Activated naive CD8-positive, alpha-beta T cell treated with anti-CD3 and anti-CD28 coated beads, Interleukin-2, amount 50 U/mL, for 16 hours (primary cell): ENCODE results near the gene PRSS36.
"Not testable (repeated sequence)": the region's sequence is repeated elsewhere in the genome, so short reads cannot be mapped to it uniquely, and the experiment has no call there.

Experiments
- DNase-seq: peaks from one replicate; pipeline ENCODE4 v3.0.0-alpha.2; 2020; ENCODE audit warnings: low read depth, low spot score

Gene PRSS36

DNA sequence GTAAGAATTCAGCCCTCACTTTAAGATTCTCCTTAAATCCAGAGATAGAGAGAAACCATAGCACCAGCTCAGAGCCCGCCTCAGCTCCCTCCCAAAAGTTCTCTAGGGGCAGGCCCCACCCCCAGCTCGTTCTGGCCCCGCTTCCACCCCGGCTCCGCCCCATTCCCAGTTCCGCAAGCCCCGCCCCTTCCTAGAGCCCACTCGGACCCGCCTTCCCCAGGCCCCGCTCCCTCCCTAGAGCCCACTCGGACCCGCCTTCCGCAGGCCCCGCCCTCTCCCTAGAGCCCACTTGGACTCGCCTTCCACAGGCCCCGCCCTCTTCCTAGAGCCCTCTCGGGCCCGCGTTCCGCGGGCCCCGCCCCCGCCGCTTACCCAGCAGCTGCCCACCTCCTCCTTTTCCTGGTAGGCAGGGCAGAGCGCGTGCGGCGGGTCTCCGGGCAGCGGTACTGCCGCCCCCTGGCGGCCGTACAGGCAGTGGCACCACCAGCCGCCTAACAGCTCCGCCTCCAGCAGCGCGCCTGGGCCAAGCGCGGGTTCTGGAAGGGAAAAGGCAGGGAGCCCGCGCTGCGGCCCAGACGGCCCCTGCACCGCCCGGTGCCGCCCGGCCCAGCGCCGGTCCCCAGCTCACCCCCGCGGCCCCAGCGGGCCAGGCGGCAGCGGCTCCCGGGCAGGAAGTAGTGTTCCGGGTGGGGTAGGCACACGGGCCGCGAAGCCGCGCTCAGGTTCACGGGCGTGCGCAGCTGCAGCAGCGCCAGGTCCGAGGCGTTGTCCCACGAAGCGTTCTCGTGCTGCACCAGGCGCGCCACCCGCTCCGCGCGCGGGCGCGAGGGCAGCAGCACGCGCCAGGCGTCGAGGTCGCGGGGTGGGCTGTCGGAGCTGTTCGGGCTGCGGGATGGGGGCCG is 7.5 kb downstream of the PRSS36 start:
- DNase-seq: peak; percentile 98

DNA sequence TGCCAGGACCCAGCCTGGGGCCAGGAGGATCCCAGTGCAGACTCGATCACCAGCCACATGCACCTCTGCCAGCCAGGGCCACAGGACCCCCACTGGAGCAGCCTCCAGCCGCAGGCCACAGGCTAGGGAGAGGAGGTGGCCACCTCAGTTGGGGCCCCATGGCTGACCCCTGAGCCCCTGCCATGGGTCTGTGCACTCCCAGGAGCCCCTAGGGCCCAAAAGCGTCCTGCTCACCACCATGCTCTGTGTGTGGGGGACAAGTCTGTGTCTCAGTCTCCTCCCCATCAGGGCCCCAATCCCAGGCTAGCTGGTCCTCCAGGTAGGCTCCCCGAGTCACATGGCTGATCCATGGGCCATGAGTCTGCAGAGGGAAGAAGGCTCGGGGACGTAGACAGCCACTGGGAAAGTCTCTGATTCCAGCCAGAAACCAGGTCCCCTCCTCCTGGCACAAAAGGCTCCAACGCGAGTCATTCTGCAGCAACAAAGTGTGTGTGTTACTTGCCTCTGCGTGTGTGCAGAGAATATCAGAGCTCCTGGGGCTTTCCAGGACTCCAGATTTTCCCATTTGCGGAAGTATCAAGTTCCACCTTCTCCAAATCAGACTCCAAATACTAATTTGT is 8.3 kb downstream of the PRSS36 start:
- no peak for DNase-seq

- not testable (repeated sequence) for DNase-seq
Observed at GRCh38 chr16:31141071-31141469, 8.8 kb downstream of the PRSS36 start.

GRCh38 chr16:31138621-31139578 is 11.0 kb downstream of the PRSS36 start:
- no peak for DNase-seq

DNA sequence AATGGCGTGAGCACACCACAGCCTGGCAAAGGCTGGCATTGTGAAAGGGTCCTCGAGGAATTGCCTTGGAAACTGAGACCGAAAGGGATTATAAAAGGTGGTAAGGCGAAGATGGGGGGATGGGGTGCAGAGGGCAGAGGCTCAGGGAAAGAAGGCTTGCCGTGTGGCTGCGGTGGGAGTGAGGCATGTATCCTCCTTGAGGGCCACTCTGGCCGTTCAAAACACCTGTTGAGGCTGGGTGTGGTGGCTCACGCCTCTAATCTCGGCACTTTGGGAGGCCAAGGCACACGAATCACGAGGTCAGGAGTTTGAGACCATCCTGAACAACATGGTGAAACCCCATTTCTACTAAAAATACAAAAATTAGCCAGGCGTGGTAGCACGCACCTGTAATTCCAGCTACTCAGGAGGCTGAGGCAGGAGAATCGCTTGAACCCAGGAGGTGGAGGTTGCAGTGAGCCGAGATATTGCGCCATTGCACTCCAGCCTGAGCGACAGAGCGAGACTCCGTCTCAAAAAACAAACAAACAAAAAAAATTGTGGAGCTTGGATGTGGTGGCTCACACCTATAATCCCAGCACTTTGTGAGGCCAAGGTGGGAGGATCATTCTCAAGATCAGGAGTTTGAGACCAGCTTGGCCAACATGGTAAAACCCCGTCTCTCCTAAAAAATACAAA is 12.9 kb downstream of the PRSS36 start:
- not testable (repeated sequence) for DNase-seq

DNA sequence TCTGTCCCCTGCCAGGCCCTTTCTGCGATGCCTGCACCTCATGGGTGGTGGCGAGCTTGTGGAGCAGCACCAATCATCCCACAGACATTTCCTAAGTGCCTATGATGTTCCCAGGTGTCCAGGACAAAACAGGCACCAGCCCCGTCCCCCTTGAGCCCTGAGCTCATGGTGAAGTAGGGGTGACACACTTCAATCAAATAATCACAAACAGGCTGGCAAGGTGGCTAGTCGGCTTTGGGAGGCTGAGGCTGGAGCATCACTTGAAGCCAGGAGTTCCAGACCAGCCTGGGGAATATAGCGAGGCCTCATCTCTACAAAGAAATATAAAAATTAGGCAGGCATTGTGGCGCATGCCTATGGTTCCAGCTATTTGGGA is 13.6 kb downstream of the PRSS36 start:
- DNase-seq: no peak

GRCh38 chr16:31135535-31136286 is 14.2 kb downstream of the PRSS36 start, which contains the start of gene PRSS8:
Gene PRSS8, minus strand, starts transcription at chr16:31135727. Its CDS starts 229 bp downstream, at chr16:31135498.
- no peak for DNase-seq

DNA sequence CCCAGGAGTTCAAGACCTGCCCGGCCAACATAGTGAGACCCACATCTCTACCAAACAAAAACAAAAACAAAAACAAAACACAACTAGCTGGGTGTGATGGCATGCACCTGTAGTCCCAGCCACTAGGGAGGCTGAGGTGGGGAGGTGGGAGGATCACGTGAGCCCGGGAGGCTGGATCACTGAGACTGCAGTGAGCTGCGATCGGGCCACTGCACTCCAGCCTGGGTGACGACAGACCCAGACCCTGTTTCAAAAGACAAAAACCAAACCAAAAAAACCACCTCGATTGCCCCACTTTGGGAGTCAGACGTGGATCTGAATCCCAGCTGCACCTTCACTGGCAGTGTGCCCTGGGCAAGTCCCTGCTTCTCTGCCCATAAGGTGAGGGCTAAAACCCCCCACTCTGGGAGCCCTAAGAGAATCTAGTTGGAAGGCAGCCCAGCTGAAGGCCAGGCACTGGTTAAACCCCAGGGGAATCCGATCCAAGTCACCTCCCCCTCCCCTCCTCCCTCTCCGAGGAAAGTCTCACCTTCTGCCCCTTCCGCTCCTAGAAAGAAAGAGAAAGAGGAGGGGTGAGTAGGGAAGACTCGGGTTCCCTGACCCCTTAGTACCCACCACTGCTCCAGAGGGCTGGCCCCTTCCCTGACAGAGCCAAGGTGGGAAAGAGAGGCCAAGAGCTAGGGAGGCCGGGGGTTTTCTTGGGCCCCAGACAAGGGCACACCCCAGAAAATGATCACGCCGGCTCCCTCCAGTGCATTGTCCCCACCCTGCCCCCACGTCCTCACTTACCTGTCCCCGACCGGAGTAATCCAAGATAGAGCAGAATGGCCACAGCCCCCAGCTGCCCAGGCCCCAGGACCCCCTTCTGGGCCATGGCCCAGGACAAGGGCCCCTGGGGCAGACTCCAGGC is 15.0 kb downstream of the PRSS36 start:
- no peak for DNase-seq

DNA sequence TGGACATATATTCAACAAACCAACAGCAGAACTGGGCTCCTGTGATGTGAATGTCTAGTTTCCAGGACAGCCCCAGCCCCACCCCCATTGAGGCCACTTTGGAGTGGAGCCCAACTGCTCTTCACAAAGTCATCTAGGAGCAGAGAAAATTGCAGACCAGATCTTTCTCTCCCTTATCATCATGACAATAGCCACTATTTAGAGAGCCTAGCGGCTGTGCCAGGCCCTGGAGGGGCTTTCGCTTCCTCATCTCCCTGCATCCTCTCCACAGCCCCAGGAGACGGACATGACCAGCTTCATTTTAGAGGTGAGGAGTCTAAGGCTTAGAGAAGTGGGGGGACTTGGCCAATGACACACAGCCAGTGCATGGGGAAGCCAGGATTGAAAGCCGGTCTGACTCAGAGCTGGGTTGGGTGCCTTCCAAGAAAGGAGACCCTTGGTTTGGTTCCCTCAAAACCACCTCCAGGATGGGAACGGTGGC is 15.7 kb downstream of the PRSS36 start:
- no peak for DNase-seq

- no peak for DNase-seq
Observed at GRCh38 chr16:31133046-31133501, 16.8 kb downstream of the PRSS36 start.

DNA sequence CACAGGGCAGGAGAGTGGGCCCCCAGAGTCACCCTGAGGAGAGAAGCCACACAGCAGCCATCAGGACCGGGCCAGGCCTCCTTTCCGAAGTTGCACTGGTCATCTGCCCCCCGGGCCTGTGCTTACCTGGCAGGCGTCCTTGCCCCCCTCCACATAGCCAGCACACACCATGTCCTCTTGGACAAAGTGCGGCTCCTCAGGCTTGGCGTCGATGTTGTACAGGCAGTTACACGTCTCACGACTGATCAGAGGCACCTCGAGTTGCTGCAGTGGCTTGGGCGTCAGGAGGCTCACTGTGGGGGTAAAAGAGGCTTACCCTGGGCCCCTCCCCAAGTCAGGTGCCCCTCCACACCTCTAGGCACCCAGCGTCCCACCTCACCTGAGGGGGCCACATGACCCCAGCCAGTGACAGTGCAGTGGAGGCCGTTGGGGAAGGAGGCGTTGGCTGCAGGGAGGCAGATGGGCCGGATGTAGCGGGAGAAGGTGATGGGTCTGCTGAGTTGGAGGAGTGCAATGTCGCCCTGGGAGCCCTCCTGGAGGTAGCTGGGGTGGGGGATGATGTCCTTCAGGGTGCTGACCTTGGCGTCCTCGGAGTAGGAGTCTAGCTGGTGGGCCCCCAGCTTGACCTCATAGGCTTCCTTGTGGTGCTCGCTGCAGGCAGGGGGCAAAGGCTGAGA is 17.4 kb downstream of the PRSS36 start:
- no peak for DNase-seq

- DNase-seq: no peak
Observed at GRCh38 chr16:31131841-31132271, 18.0 kb downstream of the PRSS36 start.

DNA sequence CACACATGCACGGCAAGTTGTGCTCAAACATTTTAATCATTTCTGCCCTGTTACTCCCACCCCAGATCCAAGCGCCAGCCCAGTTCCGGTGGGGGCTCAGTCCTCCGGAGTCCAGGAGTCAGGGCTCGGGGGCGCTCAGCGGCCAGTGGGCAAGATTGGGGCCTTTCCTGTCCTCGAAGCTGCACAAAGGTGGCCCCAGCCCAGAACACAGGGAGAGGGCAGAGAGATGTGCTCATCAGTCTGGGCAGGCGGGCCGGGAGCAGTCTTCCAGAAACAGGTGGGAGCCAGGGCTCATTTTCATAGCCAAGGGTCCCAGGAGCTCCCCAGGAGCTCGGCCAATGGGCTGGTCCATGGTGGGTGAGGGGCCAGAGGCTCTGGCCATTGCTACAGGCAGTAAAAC is 18.4 kb downstream of the PRSS36 start:
- no peak for DNase-seq

GRCh38 chr16:31130899-31131298 is 19.0 kb downstream of the PRSS36 start:
- no peak for DNase-seq

- DNase-seq: no peak
Observed at GRCh38 chr16:31130336-31130891, 19.5 kb downstream of the PRSS36 start.

DNA sequence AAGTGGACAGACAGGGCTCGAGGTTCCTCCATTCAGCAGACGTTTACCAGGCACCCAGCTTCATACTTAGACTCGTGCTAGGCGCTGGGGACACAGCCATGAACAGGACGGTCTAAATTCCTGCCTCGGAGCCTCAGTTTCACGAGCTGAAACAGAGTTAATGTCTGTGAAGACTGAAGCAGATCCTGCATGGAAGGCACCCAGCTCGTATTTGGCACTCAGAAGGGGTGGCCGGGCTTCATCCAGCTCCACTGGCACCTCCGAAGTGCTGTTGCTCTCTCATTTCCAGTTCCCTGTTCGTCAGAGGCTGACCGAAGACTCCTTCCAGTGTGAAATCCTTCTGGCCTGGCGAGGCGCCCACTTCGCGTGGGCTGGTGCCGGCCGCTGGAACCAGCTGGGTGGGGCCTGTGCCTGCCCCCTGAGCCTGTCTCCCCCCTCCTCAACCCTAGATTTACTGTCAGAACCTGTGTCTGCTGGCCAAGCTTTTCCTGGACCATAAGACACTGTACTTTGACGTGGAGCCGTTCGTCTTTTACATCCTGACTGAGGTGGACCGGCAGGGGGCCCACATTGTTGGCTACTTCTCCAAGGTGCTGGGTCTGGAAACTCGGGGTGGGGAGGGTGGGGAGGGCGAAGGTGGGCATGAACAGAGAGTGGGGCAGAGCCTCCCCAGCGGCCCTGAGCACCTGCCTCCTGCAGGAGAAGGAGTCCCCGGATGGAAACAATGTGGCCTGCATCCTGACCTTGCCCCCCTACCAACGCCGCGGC is 20.1 kb downstream of the PRSS36 start:
- DNase-seq: no peak
